GM19452 (cell line): ENCODE measurements around the gene PIAS1.
A peak's percentile ranks its signal among the peaks of the same experiment; 100 is the strongest.
"Not testable (repeated sequence)": the region's sequence is repeated elsewhere in the genome, so short reads cannot be mapped to it uniquely, and the experiment has no call there.

Experiments
- ATAC-seq: cut with Tn5 transposase; IDR thresholded peaks from one replicate; pipeline ENCODE4 v1.9.1; 2021; ENCODE audit not compliant: unreplicated experiment

Gene PIAS1

DNA sequence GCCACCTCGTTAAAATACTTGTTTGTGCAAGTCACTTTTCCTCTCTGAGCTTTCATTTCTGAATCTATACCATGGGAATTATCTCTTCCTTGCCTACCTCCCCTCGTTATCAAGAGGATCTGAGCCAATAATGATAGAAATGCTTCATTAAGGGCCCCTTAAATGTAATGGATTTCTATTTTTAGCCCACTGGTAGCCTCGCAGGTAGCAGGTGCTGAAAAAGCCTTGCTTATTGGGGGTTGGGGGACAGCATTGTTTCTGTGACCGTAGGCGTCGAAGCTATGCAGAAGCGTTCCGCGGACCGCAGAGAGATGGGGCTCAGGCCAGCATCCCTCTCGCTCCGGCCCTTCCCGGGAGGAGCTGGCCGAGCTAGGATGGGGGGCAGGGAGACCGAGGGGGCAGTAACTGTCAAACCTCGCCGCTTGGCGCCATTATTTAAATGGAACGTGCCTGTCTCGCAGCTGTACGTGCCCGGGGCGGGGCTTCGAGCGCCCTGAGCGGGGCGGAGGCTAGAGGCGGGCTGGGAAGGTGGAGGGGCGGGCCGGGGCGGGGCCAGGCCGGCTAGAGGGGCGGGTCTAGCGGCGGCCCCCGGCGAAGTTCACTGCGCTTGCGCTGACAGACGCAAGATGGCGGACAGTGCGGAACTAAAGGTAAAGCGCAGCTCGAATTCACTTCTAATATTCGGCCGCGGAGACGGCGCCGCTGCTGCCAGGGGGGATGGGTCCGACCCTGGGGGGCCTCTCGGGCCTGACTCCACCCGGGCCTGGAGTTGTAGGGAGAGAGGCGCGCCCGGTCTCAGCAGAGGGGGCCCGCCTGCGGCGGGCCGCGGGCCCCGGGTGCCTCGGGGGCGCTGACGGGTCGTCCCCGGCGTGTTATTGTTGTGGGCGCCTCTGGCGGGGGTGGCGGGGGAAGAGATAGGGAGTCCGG is at the start of gene PIAS1:
Gene PIAS1, plus strand, starts transcription at position 615 of the 927 bp plus-strand sequence. Its CDS starts 12 bp downstream, at position 627.
- ATAC-seq: peak; percentile 82

DNA sequence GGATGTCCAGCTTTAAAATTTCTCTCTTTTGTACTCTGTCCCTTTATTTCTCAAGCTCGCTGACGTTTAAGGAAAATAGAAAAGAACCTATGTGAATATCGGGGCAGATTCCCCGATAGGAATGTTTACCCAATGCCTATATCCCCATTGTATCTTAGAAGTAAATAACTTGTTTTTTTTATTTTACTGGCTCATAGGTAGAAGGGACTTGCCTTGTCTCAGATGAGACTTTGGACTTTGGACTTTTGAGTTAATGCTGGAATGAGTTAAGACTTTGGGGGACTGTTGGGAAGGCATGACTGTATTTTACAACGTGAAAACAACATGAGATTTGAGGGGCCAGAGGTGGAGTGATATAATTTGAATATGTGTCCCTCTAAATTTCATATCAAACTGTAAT is 46.5 kb upstream of the PIAS1 start:
- not testable (repeated sequence) for ATAC-seq

DNA sequence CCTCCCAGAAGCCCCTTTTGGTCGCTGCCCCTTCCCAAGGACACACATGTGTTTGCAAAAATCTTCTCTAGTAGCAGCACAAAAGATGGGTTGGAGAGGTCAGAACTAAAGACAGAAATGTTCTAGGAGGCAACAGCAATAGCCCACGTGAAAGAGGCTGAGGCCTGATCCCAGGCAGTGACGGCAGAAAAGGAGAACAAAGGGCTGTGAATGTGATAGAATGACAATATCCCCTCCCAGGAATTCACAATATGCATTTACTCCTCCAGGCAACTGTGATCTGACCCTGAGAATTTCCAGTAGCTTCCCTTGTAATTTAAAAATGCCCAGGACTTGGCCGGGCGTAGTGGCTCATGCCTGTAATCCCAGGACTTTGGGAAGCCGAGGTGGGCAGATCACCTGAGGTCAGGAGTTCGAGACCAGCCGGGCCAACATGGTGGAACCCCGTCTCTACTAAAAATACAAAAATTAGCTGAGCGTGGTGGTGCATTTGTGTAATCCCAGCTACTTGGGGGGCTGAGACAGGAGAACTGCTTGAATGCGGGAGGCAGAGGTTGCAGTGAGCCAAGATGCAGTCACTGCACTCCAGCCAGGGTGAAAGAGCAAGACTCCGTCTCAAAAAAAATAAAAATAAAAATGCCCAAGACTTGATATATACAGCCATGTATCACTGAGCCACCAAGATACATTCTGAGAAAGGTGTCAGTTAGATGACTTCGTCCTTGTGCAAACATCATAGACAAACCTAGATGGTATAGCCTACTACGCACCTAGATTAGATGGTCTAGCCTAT is 43.6 kb upstream of the PIAS1 start:
- ATAC-seq: no peak

DNA sequence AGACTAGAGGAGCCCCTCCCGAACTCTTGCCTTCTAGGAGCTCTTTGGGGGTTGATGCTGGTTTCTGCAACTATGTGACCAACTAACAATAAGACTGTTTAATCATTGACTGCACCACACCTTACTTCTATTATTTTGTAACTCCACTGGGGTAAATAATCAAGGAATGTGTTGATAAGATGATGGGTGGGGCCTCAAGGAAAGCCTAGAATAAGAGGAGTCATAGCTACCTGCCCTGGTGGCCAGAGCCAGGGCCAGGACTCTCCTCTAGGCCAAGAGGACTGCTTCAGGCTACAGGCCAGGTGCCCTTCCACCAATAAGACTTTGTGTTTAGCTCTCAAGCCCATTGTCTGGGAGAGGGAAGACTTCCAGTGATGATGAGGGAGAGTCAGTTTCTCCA is 41.2 kb upstream of the PIAS1 start:
- ATAC-seq: no peak

DNA sequence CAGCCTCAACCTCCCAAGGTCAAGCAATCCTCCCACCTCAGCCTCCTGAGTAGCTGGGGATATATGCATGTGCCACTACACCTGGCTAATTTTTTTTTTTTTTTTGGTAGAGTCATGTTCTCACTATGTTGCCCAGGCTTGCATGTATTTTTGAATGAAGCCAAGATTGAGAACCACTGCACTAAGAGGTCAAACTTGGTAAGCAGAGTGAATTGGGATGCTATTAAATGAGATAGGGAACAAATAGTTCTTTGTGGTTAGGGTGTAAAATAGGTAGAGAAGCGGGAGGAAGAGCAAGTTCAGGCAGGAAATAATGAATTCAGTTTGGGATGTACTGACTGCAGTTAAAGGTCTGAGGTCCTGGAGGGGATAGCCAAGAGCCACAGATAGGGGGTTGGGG is 39.9 kb upstream of the PIAS1 start:
- ATAC-seq: no peak

DNA sequence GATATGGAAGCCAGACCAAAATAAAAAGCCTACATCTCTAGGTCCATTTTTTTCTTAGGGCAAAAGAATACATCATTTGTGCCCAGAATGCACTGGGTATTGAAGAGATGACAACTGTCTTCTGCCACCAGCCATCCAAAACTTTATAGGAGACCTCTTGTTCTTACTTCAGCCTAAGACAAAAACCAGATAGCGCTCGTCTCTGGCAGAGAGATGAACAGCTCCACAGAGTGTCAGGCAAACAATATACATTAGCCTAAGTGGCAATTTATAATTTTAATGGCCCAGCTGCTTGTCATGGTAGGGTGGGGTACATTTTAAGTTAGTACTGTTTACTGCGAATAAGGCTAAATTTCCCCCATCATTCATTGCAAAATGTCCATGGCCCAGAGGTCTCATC is 38.9 kb upstream of the PIAS1 start:
- no peak for ATAC-seq

DNA sequence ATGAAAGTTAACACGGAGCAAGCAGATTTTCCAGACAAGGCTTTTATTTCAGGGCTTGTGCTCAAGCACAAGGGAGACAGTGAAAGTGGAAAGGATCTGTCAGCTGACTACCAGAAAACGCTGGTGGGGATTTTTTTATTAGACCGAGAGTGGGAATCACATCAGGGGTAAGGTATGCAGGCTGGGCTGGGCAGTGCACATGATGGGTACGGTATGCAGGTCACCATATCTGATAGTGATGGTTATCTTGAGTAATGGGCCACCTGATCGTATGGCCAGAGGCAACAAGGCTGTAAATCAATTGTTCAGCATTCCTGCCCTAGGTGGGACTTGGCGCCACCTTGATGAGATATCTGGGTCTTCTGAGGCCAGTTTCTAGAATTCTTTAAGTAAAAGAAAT is 36.9 kb upstream of the PIAS1 start:
- no peak for ATAC-seq

DNA sequence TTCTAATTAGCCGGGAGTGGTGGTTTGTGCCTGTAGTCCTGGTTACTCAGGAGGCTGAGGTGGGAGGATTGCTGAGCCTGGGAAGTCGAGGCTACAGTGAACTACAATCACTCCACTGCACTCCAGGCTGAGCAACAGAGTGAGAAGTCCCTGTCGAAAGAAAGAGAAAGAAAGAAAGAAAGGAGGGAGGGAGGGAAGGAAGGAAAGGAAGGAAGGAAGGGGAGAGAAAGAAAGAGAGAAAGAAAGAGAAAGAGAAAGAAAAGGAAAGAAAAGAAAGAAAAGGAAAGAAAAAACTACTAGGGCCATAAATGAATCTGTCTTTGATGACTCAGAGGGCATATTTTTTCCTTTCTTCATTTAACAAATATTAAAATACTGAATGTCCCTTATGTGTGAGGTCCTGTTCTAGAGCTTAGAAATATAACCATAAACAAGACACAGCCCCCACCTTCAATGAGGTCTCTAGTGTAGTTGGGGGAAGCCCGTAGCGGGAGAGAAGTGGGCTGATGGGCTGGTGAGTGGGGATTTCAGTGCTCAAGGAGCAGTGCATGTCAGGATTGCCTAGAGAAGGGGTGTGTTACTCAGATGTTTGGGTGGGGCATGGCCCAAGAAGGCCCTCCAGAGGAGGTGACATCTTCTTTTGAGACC is 35.2 kb upstream of the PIAS1 start:
- ATAC-seq: no peak

DNA sequence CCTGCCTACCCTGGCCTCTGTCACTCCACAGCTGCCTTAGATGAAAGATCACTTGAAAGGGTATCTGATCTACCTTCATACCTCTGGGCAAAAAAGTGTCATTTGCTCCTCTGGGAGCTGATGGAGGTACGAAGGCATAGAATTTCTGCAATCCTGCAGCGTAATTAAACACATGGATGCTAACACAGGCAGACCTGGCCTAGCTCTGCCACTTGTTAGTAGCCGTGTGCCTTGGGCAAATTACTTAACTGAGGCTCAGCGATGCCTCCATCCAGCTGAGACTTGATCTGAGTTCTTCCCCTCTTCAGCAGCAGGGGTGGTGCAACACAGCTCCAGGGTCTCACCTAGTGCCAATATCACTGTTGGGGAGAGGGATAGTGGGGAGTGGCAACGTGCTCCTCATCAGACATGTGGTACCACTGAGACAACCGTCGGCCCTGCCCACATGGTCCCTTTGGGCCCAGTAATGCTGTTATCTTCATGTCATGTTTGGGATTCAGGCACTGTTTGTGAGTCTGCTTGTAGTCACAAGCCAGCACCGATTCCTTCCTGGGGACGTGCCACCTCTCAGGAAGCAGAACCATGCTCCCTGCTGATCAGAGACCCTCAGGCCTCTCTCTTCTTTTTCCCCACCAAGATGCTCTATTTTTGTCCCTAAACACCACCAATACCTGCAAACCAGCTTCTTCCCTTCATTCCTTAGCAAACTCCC is 34.1 kb upstream of the PIAS1 start:
- no peak for ATAC-seq

DNA sequence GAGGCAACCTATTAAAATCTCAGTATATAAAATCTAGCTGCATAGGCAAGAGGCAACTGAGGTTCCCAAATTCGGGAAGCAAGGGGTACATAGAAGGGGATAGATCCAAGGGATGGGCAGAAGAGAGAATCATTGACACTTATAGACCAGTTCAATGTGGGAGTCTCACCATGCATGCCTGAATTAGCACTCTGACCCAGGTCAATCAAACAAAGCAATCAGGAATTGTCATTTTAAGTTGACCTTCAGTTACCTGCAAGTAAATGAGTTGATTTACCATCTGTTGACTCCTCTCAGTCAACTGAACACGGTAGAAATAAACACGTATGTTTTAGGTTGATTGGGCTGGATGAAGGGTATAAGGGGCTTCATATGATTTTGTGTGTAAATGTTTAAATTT is 33.4 kb upstream of the PIAS1 start:
- ATAC-seq: no peak

DNA sequence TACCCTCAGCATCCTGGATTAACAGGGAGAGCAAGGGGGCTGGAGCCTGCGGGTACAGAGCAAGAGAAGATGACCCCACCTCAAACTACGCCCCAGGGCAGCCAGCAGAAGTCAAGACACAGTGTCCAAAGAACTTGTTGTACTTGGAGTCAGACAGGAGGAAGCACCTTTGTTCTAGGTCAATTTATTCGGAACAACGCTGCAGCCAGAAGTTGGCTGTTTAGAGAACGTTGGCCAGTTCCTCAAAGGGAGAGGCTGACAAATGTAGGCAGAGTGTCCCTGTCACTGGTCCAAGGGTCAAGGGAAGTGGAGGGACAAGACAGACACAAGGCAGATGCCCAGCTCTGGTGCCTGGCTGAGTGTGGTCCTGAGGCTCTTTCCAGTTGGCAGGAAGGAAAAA is 32.1 kb upstream of the PIAS1 start:
- no peak for ATAC-seq

DNA sequence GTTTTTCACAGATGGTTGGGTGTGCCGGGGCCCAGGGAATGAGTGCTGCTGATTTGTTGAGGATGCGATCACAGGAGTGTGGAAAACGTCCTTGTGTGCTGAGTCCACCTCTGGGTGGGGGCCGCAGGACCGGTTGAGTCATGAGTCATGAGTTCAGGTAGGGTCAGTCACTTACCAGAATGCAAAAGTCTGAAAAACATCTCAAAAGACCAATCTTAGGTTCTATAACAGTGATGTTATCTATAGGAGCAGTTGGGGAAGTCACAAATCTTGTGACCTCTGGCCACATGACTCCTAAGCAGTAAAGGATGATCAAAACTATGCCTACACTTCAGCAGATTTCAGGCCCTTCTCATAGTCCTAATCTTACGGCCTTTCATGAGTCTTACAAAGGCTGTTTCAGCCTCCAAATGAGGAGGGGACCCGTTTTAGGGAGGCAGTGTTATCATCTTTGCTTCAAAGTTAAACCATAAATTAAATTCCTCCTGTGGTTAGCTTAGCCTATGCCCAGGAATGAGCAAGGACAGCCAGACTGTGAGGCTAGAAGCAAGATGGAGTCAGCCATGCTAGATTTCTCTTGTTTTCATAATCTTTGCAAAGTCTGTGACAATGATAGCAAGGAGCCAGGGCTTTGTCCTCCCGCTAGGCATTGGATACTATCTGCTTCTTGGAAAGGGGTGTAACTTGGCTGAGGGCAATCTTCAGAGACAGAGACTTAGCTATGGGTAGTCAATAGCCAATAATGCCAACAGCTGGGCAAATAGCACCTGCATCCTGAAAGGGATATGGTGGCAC is 30.6 kb upstream of the PIAS1 start:
- ATAC-seq: no peak

DNA sequence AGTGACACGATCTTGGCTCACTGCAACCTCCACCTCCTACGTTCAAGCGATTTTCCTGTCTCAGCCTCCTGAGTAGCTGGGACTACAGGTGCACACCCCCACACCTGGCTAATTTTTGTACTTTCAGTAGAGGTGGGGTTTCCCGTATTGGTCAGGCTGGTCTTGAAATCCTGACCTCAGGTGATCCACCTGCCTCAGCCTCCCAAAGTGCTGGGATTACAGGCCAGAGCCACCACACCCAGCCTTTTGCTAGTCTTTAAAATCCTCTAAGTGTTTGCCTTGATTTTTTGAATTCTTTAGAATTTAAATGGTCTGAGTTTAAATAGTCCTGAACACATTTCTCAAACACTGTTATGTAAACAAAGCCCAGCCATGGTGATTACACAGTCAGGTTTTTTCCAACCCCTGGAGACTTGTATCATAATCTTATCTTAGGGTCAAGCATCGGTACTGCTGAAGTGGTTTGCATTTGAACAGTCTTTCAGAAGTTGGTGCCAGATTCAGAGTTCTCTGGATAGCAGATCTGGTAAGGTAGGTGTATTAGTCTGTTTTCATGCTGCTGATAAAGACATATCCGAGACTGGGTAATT is 28.2 kb upstream of the PIAS1 start:
- ATAC-seq: no peak

DNA sequence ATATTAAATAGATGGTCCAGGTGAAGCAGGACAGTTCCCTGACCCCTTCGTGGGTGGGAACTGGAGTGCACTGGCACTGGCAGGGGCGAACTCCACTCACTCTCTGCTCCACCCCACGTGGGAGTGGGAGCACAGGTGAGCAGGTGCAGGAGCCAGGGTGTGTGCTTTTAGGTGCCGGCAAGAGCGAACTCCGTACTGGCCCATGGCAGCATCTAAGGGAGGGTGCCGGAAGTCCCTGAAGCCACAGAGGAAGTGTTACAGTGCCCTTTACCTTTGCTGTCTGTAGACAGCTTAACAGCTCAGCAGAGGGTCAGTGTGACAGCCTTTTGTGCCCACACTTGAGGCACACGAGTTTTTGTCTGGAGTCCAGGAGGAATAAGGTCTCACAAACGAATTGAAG is 26.7 kb upstream of the PIAS1 start:
- no peak for ATAC-seq

DNA sequence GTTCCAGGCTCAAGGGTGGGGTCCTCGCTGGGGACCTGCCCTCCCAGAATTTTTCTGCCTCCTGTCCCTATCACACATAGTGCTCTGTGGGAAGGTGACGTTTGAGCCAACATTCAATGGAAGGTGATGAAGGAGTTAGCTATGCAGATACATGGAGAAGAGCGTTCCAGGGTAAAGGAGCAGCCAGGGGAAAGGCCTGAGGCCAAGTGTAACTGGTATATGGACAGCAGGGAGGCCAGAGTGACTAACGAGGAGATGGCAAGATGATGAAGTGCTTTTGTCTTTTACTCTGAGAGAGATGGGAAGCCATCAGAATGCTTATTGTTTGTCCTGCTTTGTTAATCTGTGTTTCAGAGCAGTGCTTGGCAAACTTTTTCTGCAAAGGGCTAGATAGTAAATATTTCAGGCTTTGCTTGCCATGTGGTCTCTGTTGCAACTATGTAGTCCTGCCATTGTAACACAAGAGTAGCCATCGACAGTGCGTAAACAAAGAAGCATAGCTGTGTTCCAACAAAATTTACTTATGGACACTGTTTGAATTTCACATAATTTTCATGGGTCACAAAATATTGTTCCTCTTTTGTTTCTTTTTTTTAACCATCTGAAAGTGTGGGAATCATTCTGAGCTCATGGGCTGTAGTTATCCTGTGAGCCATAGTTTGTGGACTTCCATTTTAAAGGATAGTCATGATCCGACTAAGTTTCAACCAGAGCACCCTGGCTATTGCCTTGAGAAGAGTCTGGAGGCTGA is 25.8 kb upstream of the PIAS1 start:
- ATAC-seq: no peak

DNA sequence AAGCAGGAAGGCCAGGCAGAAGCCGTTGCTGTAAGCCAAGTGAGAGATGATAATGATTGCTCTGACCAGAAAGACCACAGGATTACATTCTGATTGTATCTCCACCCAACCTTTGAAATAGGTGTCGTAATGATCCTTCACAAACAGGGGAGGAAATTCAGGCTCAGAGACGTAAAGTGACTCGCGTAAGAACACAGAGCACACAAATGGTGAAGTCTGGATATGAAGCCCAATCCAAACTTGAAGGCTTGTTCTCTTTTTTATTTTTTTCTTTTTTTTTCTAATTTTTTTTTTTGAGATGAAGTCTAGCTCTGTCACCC is 25.3 kb upstream of the PIAS1 start:
- ATAC-seq: no peak

DNA sequence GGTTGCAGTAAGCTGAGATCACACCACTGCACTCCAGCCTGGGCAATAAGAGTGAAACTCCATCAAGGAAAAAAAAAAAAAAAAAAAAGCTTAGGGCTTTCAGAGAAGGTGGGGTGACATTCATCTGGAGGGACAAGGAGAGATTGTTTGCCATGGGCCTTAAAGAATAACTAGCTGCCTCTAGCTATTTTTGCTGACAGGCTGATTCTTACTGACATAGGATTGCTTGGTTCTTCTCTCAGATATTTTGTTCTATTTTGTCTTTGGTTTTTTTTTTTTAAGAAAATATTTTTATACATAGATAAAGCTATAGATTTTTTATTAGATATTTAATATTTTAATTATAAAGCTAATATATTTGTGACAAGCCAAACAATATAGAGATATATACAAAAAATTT is 24.2 kb upstream of the PIAS1 start:
- ATAC-seq: no peak

DNA sequence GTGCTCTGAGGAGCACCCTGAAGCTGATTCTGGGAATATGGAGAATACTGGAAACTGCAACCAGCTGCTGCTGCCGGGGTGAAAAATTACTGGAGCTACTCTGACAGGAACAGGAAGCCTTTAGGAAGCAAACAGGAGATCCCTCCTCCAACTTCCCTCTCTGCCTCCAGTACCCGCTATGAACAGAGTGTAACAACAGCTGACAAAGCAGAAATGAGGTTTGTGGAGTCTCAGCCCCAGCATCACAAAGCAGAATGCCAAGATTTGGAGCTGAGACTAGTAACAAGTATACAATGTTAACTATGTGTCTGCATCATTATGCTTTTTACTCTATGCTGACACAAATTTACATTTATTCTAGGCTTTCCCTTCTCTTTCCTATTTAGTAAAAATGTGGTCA is 22.7 kb upstream of the PIAS1 start:
- ATAC-seq: no peak

DNA sequence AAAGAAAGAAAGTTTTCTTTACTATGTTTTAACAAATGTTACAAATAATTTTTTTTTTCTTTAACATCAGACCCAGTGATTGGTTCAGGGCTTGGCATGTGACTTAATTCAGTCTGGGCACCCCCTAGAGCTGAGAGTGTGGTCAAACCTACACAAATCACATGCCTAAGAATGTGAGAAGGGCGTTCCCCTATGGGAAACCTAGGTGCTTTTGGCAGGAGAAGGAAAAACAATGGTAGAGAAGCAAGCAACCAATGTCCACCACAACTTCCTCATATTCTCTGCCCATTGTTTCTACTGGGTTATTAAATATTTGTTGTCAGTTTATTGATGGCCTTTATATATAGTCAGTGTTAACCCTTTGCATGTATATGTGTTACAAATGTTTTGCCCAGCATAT is 21.4 kb upstream of the PIAS1 start:
- no peak for ATAC-seq
